Measurements from ENCODE around the gene SLC43A3. TPM values are rescaled to one million over a fixed set of nuclear protein-coding genes. Genes with fewer than 3 reads are reported as not detected.

Gene SLC43A3
- total RNA-seq (10 to 100 TPM; 24.1 to 37.0 (median 30.7) TPM), polyA plus RNA-seq (20.7 TPM)
- long read RNA-seq, donor 1, transcript SLC43A3-203 (14 exons, 2,617 nt), result major isoform, 24 of 60 reads
- long read RNA-seq, donor 1, transcript SLC43A3-202 (14 exons, 2,619 nt), result minor isoform, 7 of 60 reads
- long read RNA-seq, donor 1, partial matches to known transcripts, result 9 of 60 reads
- long read RNA-seq, donor 1, other reads (novel, unspliced or antisense), result 17 of 60 reads
- long read RNA-seq, donor 2, transcript SLC43A3-203 (14 exons, 2,617 nt), result major isoform, 10 of 32 reads
- long read RNA-seq, donor 2, partial matches to known transcripts, result 4 of 32 reads
- long read RNA-seq, donor 2, other reads (novel, unspliced or antisense), result 16 of 32 reads
- long read RNA-seq, donor 3, transcript SLC43A3-203 (14 exons, 2,617 nt), result major isoform, 73 of 186 reads
- long read RNA-seq, donor 3, transcript SLC43A3-214 (13 exons, 2,207 nt), result minor isoform, 11 of 186 reads
- long read RNA-seq, donor 3, partial matches to known transcripts, result 45 of 186 reads
- long read RNA-seq, donor 3, other reads (novel, unspliced or antisense), result 57 of 186 reads
- long read RNA-seq, donor 4, transcript SLC43A3-203 (14 exons, 2,617 nt), result major isoform, 12 of 21 reads
- long read RNA-seq, donor 4, partial matches to known transcripts, result 4 of 21 reads
- long read RNA-seq, donor 4, other reads (novel, unspliced or antisense), result 2 of 21 reads

- peaks cover 35% of the 10 kb centered on the region for H3K4me1 ChIP-seq (ENCODE audit: control insufficient read depth, insufficient read depth, low read length)
- no peaks in the 10 kb centered on the region for H3K9me3 ChIP-seq (ENCODE audit: control insufficient read depth, low read length)
- WGBS, result 3% methylated on average over 39 of the region's 39 CpGs
- ATAC-seq (peak; percentile 77 to 84), DNase-seq (peak; percentile 80 to 92 (median 91))
- no peaks in the 10 kb centered on the region for H3K27me3 ChIP-seq (ENCODE audit: control insufficient read depth, insufficient read depth)
- H3K27ac ChIP-seq (ENCODE audit: low read length), result peak within 1 kb of the TSS; percentile 97
- intact Hi-C loops (cut with DNase I), result no loop called here
- H3K4me3 ChIP-seq (ENCODE audit: low read length), result peak within 1 kb of the TSS; percentile 75
These were observed at the start of gene SLC43A3 for GRCh38 chr11:57426929-57427726. Gene SLC43A3 (minus strand): TSS chr11:57427121. CDS start chr11:57426172, 949 bp downstream.

DNA sequence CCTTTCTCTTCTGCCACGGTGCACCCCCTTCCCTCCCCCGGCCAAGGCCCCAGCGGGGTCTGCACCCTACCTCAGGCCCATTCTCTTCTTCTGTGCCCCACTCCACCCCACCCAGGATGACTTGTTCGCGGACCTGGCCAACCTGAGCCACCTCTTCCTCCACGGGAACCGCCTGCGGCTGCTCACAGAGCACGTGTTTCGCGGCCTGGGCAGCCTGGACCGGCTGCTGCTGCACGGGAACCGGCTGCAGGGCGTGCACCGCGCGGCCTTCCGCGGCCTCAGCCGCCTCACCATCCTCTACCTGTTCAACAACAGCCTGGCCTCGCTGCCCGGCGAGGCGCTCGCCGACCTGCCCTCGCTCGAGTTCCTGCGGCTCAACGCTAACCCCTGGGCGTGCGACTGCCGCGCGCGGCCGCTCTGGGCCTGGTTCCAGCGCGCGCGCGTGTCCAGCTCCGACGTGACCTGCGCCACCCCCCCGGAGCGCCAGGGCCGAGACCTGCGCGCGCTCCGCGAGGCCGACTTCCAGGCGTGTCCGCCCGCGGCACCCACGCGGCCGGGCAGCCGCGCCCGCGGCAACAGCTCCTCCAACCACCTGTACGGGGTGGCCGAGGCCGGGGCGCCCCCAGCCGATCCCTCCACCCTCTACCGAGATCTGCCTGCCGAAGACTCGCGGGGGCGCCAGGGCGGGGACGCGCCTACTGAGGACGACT, 49.3 kb upstream of the SLC43A3 start:
- ATAC-seq (peak; percentile 74 to 75), DNase-seq (peak in 2 of 3 donors; percentile 85 to 87)
- WGBS, result 5% methylated on average over 80 of the region's 80 CpGs
- Histone ChIP-seq H3K4me1 (ENCODE audit: control insufficient read depth, insufficient read depth, low read length) (peaks cover 5% of the 10 kb centered on the region), H3K4me3 (ENCODE audit: low read length) (peak overlapping the region; percentile 54), H3K9me3 (ENCODE audit: control insufficient read depth, low read length) (no peaks in the 10 kb centered on the region), H3K27ac (ENCODE audit: low read length) (no peak overlapping the region), H3K27me3 (ENCODE audit: control insufficient read depth, insufficient read depth) (no peaks in the 10 kb centered on the region)
- intact Hi-C loops (cut with DNase I), result loop anchor here in 2 of 4 donors (5.0 to 10.0 kb wide), 2 partner anchors 129 to 169 kb away; partner anchors contain the start of gene YPEL4 (in 1 of the 2)

DNA sequence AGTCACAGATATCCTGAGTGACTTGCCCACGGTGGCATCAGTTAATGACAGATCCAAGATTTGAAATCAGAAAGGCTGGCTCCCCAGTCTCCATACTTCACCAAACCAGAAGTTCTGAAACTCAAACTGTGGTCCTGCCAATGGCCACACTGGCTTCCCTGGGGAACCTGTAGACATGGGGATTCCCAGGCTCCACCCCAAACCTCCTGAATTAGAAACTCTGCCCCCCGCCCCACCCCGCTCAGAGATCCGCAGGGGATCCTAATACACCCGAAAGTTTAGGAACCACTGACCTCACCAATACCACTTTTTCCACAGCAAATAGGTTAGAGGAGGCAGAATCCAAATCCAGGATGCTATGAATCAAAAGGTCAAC, 48.7 kb upstream of the SLC43A3 start:
- Histone ChIP-seq H3K4me3 (ENCODE audit: low read length) (no peak overlapping the region), H3K27ac (ENCODE audit: low read length) (no peak overlapping the region), H3K4me1 (ENCODE audit: control insufficient read depth, insufficient read depth, low read length) (peaks cover 5% of the 10 kb centered on the region), H3K27me3 (ENCODE audit: control insufficient read depth, insufficient read depth) (no peaks in the 10 kb centered on the region), H3K9me3 (ENCODE audit: control insufficient read depth, low read length) (no peaks in the 10 kb centered on the region)
- ATAC-seq, result no peak
- intact Hi-C loops (cut with DNase I), result loop anchor here in 2 of 4 donors (5.0 to 10.0 kb wide), 2 partner anchors 128 to 169 kb away; partner anchors contain the start of gene YPEL4 (in 1 of the 2)
- 58% methylated on average over 5 of the region's 5 CpGs for WGBS
- DNase-seq, result no peak

DNA sequence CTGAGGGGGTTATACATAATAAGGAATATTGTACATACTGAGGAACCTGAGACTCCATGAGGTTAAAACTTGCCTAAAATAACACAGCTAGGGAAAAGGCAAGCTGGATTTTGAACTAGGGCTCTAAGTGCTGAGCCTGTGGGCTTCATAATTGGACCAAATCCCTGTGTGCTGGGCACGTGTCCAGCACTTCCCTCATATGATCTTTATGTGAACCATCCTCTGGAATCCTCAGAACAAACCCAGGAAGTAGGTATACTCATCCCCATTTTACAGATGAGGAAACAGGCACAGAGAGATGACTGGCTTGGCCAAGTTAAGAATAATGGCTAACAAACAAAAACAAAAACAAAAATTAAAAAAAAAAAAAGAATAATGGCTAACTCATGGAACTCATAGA, 48.3 kb upstream of the SLC43A3 start:
- Histone ChIP-seq H3K27me3 (ENCODE audit: control insufficient read depth, insufficient read depth) (no peaks in the 10 kb centered on the region), H3K4me3 (ENCODE audit: low read length) (no peak overlapping the region), H3K9me3 (ENCODE audit: control insufficient read depth, low read length) (no peaks in the 10 kb centered on the region), H3K27ac (ENCODE audit: low read length) (no peak overlapping the region), H3K4me1 (ENCODE audit: control insufficient read depth, insufficient read depth, low read length) (peaks cover 5% of the 10 kb centered on the region)
- intact Hi-C loops (cut with DNase I), result loop anchor here in 2 of 4 donors (5.0 to 10.0 kb wide), 2 partner anchors 128 to 170 kb away; partner anchors contain the start of gene YPEL4 (in 1 of the 2)
- DNase-seq (no peak), ATAC-seq (no peak)
- WGBS, result 44% methylated on average over 1 of the region's 1 CpG

DNA sequence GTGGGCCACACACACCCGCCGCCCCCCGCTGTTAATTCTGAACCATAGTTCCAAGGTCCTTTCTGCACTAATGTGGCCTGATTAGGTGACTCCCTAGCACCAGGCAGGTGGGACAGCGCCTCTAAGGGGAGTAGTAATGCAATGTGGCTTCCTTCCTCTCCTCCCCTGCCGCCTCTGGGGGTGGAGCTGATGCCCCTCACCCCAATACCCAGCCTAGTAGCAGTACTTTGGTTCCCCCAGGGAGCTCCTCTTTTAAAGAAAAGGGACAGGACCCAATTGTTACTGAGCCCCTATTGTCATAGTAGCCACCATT, 47.8 kb upstream of the SLC43A3 start:
- intact Hi-C loops (cut with DNase I), result loop anchor here in 2 of 4 donors (5.0 to 10.0 kb wide), 2 partner anchors 127 to 170 kb away; partner anchors contain the start of gene YPEL4 (in 1 of the 2)
- ATAC-seq (no peak), DNase-seq (no peak)
- Histone ChIP-seq H3K27me3 (ENCODE audit: control insufficient read depth, insufficient read depth) (no peaks in the 10 kb centered on the region), H3K9me3 (ENCODE audit: control insufficient read depth, low read length) (no peaks in the 10 kb centered on the region), H3K4me3 (ENCODE audit: low read length) (no peak overlapping the region), H3K4me1 (ENCODE audit: control insufficient read depth, insufficient read depth, low read length) (peaks cover 5% of the 10 kb centered on the region), H3K27ac (ENCODE audit: low read length) (no peak overlapping the region)
- WGBS, result 67% methylated on average over 5 of the region's 5 CpGs

DNA sequence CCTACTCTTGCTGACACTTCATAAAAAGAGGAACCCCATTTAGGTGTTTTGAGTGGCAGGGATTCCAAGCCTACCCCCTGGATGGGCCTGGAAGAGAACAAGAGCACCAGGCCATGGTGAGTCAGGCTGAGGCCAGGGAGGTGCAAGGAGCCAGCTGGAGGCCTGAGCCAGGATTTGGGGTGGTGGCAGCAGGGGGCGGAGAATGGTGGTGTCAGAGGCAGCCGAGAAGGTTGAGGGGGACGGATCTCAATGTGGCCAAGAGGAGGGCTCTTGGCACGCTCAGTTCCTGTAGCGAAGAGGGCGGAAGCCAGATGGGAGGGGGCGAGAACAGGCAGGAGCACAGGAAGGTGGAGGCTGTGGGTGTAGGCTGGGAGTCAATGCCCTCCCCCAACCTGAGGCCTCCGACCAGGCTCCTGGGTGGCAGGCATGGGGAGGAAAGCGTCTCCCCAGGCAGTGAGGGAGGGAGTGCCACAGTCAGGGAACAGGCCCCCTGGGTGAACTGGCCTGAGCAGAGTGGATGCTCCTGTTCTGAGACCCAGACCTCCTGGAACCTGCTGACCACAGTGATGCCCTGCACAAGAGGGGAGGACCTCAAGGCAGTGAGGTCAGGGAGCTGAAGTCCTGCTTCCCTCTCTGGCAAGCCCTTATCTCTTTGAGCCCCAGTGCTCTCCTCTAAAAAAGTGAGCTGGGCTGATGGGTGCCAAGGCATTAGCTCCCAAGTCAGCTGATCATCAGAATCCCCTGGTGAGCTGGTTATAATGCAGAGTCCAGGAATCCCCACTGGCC, 47.3 kb upstream of the SLC43A3 start:
- peak; percentile 37 to 39 for ATAC-seq
- no peaks in the 10 kb centered on the region for H3K27me3 ChIP-seq (ENCODE audit: control insufficient read depth, insufficient read depth)

GRCh38 chr11:57473285-57473841, 46.4 kb upstream of the SLC43A3 start:
- peaks cover 5% of the 10 kb centered on the region for H3K4me1 ChIP-seq (ENCODE audit: control insufficient read depth, insufficient read depth, low read length)
- H3K27ac ChIP-seq (ENCODE audit: low read length), result no peak overlapping the region
- H3K4me3 ChIP-seq (ENCODE audit: low read length), result no peak overlapping the region
- H3K9me3 ChIP-seq (ENCODE audit: control insufficient read depth, low read length), result no peaks in the 10 kb centered on the region
- no peaks in the 10 kb centered on the region for H3K27me3 ChIP-seq (ENCODE audit: control insufficient read depth, insufficient read depth)
- 48% methylated on average over 6 of the region's 6 CpGs for WGBS
- intact Hi-C loops (cut with DNase I), result loop anchor here in 1 of 4 donors (10.0 kb wide), 1 partner anchor 171 kb away; the partner anchor contains the start of gene YPEL4
- ATAC-seq (no peak), DNase-seq (no peak)

More for the DNA sequence above, 47.3 kb upstream of the SLC43A3 start:
- peak in 1 of 3 donors; percentile 61 for DNase-seq
- H3K9me3 ChIP-seq (ENCODE audit: control insufficient read depth, low read length), result no peaks in the 10 kb centered on the region
- WGBS, result 50% methylated on average over 9 of the region's 9 CpGs
- no peak overlapping the region for H3K27ac ChIP-seq (ENCODE audit: low read length)
- H3K4me1 ChIP-seq (ENCODE audit: control insufficient read depth, insufficient read depth, low read length), result peaks cover 5% of the 10 kb centered on the region
- no peak overlapping the region for H3K4me3 ChIP-seq (ENCODE audit: low read length)
- intact Hi-C loops (cut with DNase I), result loop anchor here in 1 of 4 donors (10.0 kb wide), 1 partner anchor 171 kb away; the partner anchor contains the start of gene YPEL4

GRCh38 chr11:57471496-57471895, 44.6 kb upstream of the SLC43A3 start:
- 95% methylated on average over 3 of the region's 3 CpGs for WGBS
- ATAC-seq, result no peak
- H3K27me3 ChIP-seq (ENCODE audit: control insufficient read depth, insufficient read depth), result no peaks in the 10 kb centered on the region

GRCh38 chr11:57469268-57469667, 42.3 kb upstream of the SLC43A3 start:
- 83% methylated on average over 5 of the region's 5 CpGs for WGBS
- intact Hi-C loops (cut with DNase I), result no loop called here
- H3K27me3 ChIP-seq (ENCODE audit: control insufficient read depth, insufficient read depth), result no peaks in the 10 kb centered on the region
- no peak overlapping the region for H3K27ac ChIP-seq (ENCODE audit: low read length)
- no peaks in the 10 kb centered on the region for H3K4me1 ChIP-seq (ENCODE audit: control insufficient read depth, insufficient read depth, low read length)
- no peak for DNase-seq
- no peak for ATAC-seq
- H3K9me3 ChIP-seq (ENCODE audit: control insufficient read depth, low read length), result no peaks in the 10 kb centered on the region
- no peak overlapping the region for H3K4me3 ChIP-seq (ENCODE audit: low read length)

More at GRCh38 chr11:57471496-57471895, 44.6 kb upstream of the SLC43A3 start:
- intact Hi-C loops (cut with DNase I), result loop anchor here in 1 of 4 donors (10.0 kb wide), 1 partner anchor 173 kb away; the partner anchor contains the start of gene YPEL4
- DNase-seq, result no peak
- Histone ChIP-seq H3K9me3 (ENCODE audit: control insufficient read depth, low read length) (no peaks in the 10 kb centered on the region), H3K4me3 (ENCODE audit: low read length) (no peak overlapping the region), H3K4me1 (ENCODE audit: control insufficient read depth, insufficient read depth, low read length) (peaks cover 5% of the 10 kb centered on the region), H3K27ac (ENCODE audit: low read length) (no peak overlapping the region)
